Measurements from ENCODE around the gene AP1B1.

DNA sequence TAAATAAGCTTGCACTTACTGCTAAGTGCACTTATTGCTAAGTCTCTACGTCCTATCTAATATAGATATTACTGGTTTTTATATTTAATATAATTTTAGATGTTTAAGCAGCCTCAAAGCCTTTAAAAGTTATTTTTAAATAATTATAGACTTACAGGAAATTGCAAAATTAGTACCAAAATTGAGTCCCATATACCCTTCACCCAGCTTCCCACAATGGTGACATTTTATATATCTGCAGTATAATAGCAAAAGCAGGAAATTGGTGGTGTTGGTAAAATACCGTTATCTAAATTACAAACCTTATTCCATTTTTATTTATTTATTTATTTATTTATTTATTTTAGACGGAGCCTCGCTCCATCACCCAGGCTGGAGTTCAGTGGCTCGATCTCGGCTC, 1.9 kb upstream of the AP1B1 start:
- TF ChIP-seq CTCF (conservative IDR thresholded peaks at IDR 0.05 in 1 of 2, IDR thresholded peaks at IDR 0.05 in 1 of 2; ENCODE audit: extremely low read depth in 1 of 2, insufficient read depth in 1 of 2, low read depth in 1 of 2, low read length in 2 of 2): no peak
- TF ChIP-seq EZH2 (IDR thresholded peaks at IDR 0.05; ENCODE audit: borderline replicate concordance, low read length): no peak

Measured in mammary epithelial cell (primary cell).